Adrenal gland (tissue), 12 donors: ENCODE results near the gene OAT. TPM values are rescaled to one million over a fixed set of nuclear protein-coding genes. Genes with fewer than 3 reads are reported as not detected.
A peak's percentile ranks its signal among the peaks of the same experiment; 100 is the strongest.

ENCODE experiments used
- DNase-seq, 7 donors: peaks; one replicate each; pipeline ENCODE4 v3.0.0-alpha.2; 2019 to 2020
- H3K27ac ChIP-seq, 5 donors: fragments of 200-600 bp; sonication (generic) in 4 of 5; 1 replicate in 3 of 5; 2 replicates in 2 of 5; pipeline versions ENCODE4 v1.5.1 to v1.8.0; 2016 to 2020; ENCODE audit warnings: mild to moderate bottlenecking in 1 of 5
- H3K27me3 ChIP-seq: fragments of 200-600 bp; 2 replicates; pipeline ENCODE4 v1.8.0; 2021
- H3K36me3 ChIP-seq, 2 donors: fragments of 200-600 bp; replicated peaks in 1 of 2; 1 replicate in 1 of 2; 2 replicates in 1 of 2; pipeline versions ENCODE4 v1.5.1 to v1.8.0; 2018 to 2022
- H3K4me1 ChIP-seq, 2 donors: fragments of 200-600 bp; replicated peaks in 1 of 2; 1 replicate in 1 of 2; 2 replicates in 1 of 2; pipeline versions ENCODE4 v1.5.1 to v1.8.0; 2018 to 2021
- H3K4me3 ChIP-seq, 4 donors: fragments of 200-600 bp; sonication (generic) in 3 of 4; one replicate each; pipeline ENCODE4 v1.5.1; 2016 to 2018
- H3K9me3 ChIP-seq, 3 donors: fragments of 200-600 bp; sonication (generic) in 1 of 3; replicated peaks in 1 of 3; 1 replicate in 2 of 3; 2 replicates in 1 of 3; pipeline versions ENCODE4 v1.5.1 to v1.8.0; 2016 to 2021
- CTCF ChIP-seq, 6 experiments: fragments of 450-650 bp in 4 of 6; fragments of 200-600 bp in 2 of 6; sonication (generic) in 1 of 6; IDR thresholded peaks; 1 replicate in 5 of 6; 2 replicates in 1 of 6; pipeline versions ENCODE4 v1.5.1 to v1.8.0; 2016 to 2021; ENCODE audit warnings: antibody characterized with exemption in 6 of 6, mild to moderate bottlenecking in 2 of 6, moderate library complexity in 1 of 6
- POLR2A ChIP-seq, 2 donors: fragments of 450-650 bp; IDR thresholded peaks; one replicate each; pipeline ENCODE4 v1.6.1; 2017; ENCODE audit warnings: antibody characterized with exemption in 2 of 2, mild to moderate bottlenecking in 2 of 2, moderate library complexity in 1 of 2
- WGBS, 4 donors: extraction: QIAGEN DNeasy Blood & Tissue Kit in 2 of 4; methylation state at CpG; one replicate each; pipeline versions ENCODE4 v1.1.5 to v1.1.7; 2013 to 2017; 5-methylcytosine and 5-hydroxymethylcytosine counted together
- intact Hi-C, 2 donors: fragments of 100-400 bp; cut with DNase I; formaldehyde crosslinking; loops; one replicate each; pipeline versions ENCODE4 v1.14.1 to v1.15.0; 2022 to 2023
- polyA plus RNA-seq, 3 donors: library from polyadenylated mRNA; stranded (reverse); fragments of 200-250 nt in 2 of 3; fragments of 350-450 nt in 1 of 3; fragmentation: Illumina TruSeq in 1 of 3; extraction: RNeasy Lipid Tissue Mini Kit (QIAGEN cat#74804) in 1 of 3; gene quantifications; one replicate each; pipeline ENCODE4 v1.2.3, GENCODE V29; 2013 to 2014
- total RNA-seq, 9 donors: library from RNA; depleted of rRNA in 4 of 9; stranded (reverse); fragments of >200 nt in 4 of 9; fragments of 120-200 nt in 1 of 9; fragmentation: NEBNext Ultra II Directional in 1 of 9; extraction: Animal tissue kit (Norgen Biotek cat#: 25700) in 1 of 9; gene quantifications; one replicate each; pipeline versions ENCODE4 v1.1.0 to v1.2.4, GENCODE V29; 2013 to 2023
- donor health status: healthy with polysubstance abuse.
- donor health status: Bipolar disorder and iron deficiency.
- donor health status: DM: yes; HTN: yes; CAD: no.
- donor health status: DM: no; HTN: no; CAD: no.
- donor health status: DM: no; HTN: no; CAD: no.
- donor health status: DM: yes; HTN: yes; CAD: no.

OAT gene
- total and polyA plus RNA-seq, 12 donors, result 39.7 to 244 (median 159) TPM

- H3K27ac ChIP-seq, result peak overlapping the region in 2 of 5 donors; percentile 7 to 42
- 31 to 46% (median 36%) methylated on average over 4 of the region's 4 CpGs for WGBS, 4 donors
- no peaks in the 10 kb centered on the region for H3K27me3 ChIP-seq
- H3K9me3 ChIP-seq, result no peaks in the 10 kb centered on the region
- peaks cover 0 to 10% of the 10 kb centered on the region in 2 donors for H3K36me3 ChIP-seq
- DNase-seq, result no peak
- H3K4me1 ChIP-seq, result peaks cover 5 to 53% of the 10 kb centered on the region in 2 donors
- H3K4me3 ChIP-seq, result no peak overlapping the region
- intact Hi-C loops, result no loop called here
- no peak for TF ChIP-seq POLR2A (IDR thresholded peaks at IDR 0.05)
- TF ChIP-seq CTCF (IDR thresholded peaks at IDR 0.05), result no peak
These were observed 4.6 kb downstream of the OAT start for GRCh38 chr10:124414076-124414475.

GRCh38 chr10:124409696-124410095 is 9.0 kb downstream of the OAT start:
- Histone ChIP-seq H3K4me1 (peaks cover 0 to 22% of the 10 kb centered on the region in 2 donors), H3K27me3 (no peaks in the 10 kb centered on the region), H3K9me3 (no peaks in the 10 kb centered on the region), H3K4me3 (no peak overlapping the region), H3K36me3 (peaks cover 0 to 40% of the 10 kb centered on the region in 2 donors), H3K27ac (no peak overlapping the region)
- intact Hi-C loops, result no loop called here
- no peak for DNase-seq
- no peak for TF ChIP-seq CTCF (IDR thresholded peaks at IDR 0.05)
- TF ChIP-seq POLR2A (IDR thresholded peaks at IDR 0.05), result no peak

- intact Hi-C loops, result no loop called here
- H3K4me1 ChIP-seq, result peaks cover 0 to 9% of the 10 kb centered on the region in 2 donors
- TF ChIP-seq POLR2A (IDR thresholded peaks at IDR 0.05), result no peak
- TF ChIP-seq CTCF (IDR thresholded peaks at IDR 0.05), result no peak
- no peak for DNase-seq
- WGBS, 4 donors, result 93 to 99% (median 96%) methylated on average over 2 of the region's 2 CpGs
- no peak overlapping the region for H3K4me3 ChIP-seq
- no peaks in the 10 kb centered on the region for H3K27me3 ChIP-seq
- no peaks in the 10 kb centered on the region for H3K9me3 ChIP-seq
- H3K36me3 ChIP-seq, result peaks cover 0 to 50% of the 10 kb centered on the region in 2 donors
- H3K27ac ChIP-seq, result no peak overlapping the region
These were observed 10.4 kb downstream of the OAT start for GRCh38 chr10:124408357-124408756.

GRCh38 chr10:124407456-124407855 is 11.3 kb downstream of the OAT start:
- Histone ChIP-seq H3K27ac (no peak overlapping the region), H3K4me3 (no peak overlapping the region), H3K9me3 (no peaks in the 10 kb centered on the region), H3K4me1 (peaks cover 0 to 8% of the 10 kb centered on the region in 2 donors), H3K27me3 (no peaks in the 10 kb centered on the region), H3K36me3 (peaks cover 0 to 59% of the 10 kb centered on the region in 2 donors)
- 95 to 100% (median 96%) methylated on average over 2 of the region's 2 CpGs for WGBS, 4 donors
- intact Hi-C loops, result no loop called here
- TF ChIP-seq CTCF (IDR thresholded peaks at IDR 0.05), result no peak
- no peak for TF ChIP-seq POLR2A (IDR thresholded peaks at IDR 0.05)
- DNase-seq, result no peak
